ENCODE measurements around the gene LSM8. TPM values are rescaled to one million over a fixed set of nuclear protein-coding genes. Genes with fewer than 3 reads are reported as not detected.

LSM8 gene
- polyA plus RNA-seq, 4 donors, result 15.9 to 45.2 (median 31.8) TPM

DNA sequence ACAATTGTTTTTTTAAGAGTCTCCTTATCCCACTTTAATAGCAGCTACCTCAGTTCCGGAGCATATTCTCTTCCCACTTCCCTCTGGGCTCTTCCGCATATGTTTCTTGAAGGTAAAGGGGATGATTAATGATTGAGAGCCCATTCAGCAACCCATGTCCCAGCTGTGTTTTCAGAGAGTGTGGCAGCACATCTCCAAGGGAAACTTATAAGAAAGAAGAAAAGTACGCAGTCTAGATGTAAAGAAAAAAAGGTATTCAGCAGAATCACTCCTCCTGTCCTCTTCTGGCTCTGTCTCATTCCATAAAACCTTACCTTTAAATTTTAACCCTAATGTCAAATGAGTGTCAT, 30.8 kb downstream of the LSM8 start:
- Histone ChIP-seq H3K36me3 (ENCODE audit: control insufficient read depth in 3 of 3, insufficient read depth in 2 of 3, low read depth in 1 of 3, low read length in 3 of 3) (no peaks in the 10 kb centered on the region), H3K4me1 (ENCODE audit: control insufficient read depth in 3 of 3, insufficient read depth in 2 of 3, low read depth in 1 of 3, low read length in 2 of 3) (no peaks in the 10 kb centered on the region), H3K27ac (ENCODE audit: low read depth in 1 of 3, low read length in 2 of 3) (peak overlapping the region in 1 of 3 donors; percentile 48), H3K27me3 (ENCODE audit: control insufficient read depth in 3 of 3, insufficient read depth in 3 of 3, low read length in 3 of 3) (peaks cover 0 to 4% (median 0%) of the 10 kb centered on the region in 3 donors), H3K9me3 (ENCODE audit: control insufficient read depth in 2 of 2, insufficient read depth in 1 of 2, low read depth in 1 of 2, low read length in 1 of 2) (no peaks in the 10 kb centered on the region), H3K4me3 (ENCODE audit: low read depth in 1 of 3, low read length in 3 of 3) (peak overlapping the region in 2 of 3 donors; percentile 36 to 76)
- no peak for FAIRE-seq
- DNase-seq, result no peak
- 38 to 54% (median 51%) methylated on average over 3 of the region's 3 CpGs for WGBS, 3 donors

DNA sequence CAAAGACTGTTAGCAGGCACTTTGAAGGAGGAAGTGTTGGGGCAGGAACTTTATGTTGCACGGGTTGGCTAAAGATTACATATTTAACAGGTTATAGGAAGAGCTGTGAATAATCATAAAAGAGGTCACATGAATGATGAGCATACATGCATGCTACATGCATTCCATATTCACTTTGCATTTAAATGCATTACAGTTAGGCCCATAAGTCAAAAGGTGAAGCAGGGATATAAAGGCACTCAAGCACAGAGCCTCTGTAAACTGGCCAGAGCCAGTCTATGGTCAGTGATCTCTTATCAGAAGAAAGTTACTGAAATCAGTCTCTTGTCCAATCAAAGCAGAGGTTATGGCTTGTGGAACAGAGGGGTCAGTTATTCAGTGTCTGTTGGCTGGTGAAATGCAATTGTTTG, 33.3 kb downstream of the LSM8 start:
- DNase-seq, result no peak

DNA sequence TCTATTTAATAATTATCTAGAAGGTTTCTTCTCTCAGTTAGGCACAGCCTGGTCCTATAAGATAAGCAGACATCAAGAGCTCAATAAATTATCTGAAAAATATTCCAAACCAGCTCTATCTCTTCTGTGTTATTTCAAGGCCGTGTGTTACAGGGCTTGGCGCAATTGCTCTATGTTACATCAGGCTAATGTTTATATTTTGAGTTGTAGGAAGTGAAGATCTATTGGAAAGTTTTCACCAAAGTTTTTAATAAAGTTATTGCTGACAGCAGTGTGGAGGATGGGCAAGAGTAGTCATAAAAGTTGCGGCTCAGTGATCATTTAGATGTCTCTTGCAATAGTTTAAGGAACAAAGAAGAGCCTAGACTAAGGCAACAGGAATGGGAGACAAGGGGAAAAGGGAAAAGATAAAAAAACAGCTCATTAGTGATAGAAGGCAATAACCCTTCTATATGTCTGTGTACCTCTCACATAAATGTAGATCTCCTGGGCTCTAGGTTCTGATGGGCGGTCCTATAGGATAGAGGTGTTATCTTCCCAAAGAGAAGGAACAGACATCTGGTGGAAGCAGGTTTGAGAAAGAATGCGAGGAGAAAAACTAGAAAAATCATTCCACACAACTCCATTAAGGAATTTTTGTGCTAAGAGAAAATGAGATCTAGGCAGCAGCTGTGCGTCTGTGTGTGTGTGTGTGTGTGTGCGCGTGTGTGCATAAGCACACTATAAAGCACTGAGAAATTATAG, 34.6 kb downstream of the LSM8 start:
- no peak overlapping the region for H3K27ac ChIP-seq (ENCODE audit: low read depth in 1 of 3, low read length in 2 of 3)
- DNase-seq (no peak), FAIRE-seq (no peak)
- peaks cover 0 to 4% (median 0%) of the 10 kb centered on the region in 3 donors for H3K27me3 ChIP-seq (ENCODE audit: control insufficient read depth in 3 of 3, insufficient read depth in 3 of 3, low read length in 3 of 3)
- no peaks in the 10 kb centered on the region for H3K4me1 ChIP-seq (ENCODE audit: control insufficient read depth in 3 of 3, insufficient read depth in 2 of 3, low read depth in 1 of 3, low read length in 2 of 3)
- H3K36me3 ChIP-seq (ENCODE audit: control insufficient read depth in 3 of 3, insufficient read depth in 2 of 3, low read depth in 1 of 3, low read length in 3 of 3), result no peaks in the 10 kb centered on the region
- no peaks in the 10 kb centered on the region for H3K9me3 ChIP-seq (ENCODE audit: control insufficient read depth in 2 of 2, insufficient read depth in 1 of 2, low read depth in 1 of 2, low read length in 1 of 2)
- WGBS, 3 donors, result 68 to 74% (median 68%) methylated on average over 8 of the region's 8 CpGs
- H3K4me3 ChIP-seq (ENCODE audit: low read depth in 1 of 3, low read length in 3 of 3), result no peak overlapping the region

More for the DNA sequence above, 33.3 kb downstream of the LSM8 start:
- H3K27me3 ChIP-seq (ENCODE audit: control insufficient read depth in 3 of 3, insufficient read depth in 3 of 3, low read length in 3 of 3), result peaks cover 0 to 4% (median 0%) of the 10 kb centered on the region in 3 donors
- no peak overlapping the region for H3K4me3 ChIP-seq (ENCODE audit: low read depth in 1 of 3, low read length in 3 of 3)
- no peak overlapping the region for H3K27ac ChIP-seq (ENCODE audit: low read depth in 1 of 3, low read length in 2 of 3)
- no peaks in the 10 kb centered on the region for H3K36me3 ChIP-seq (ENCODE audit: control insufficient read depth in 3 of 3, insufficient read depth in 2 of 3, low read depth in 1 of 3, low read length in 3 of 3)
- H3K4me1 ChIP-seq (ENCODE audit: control insufficient read depth in 3 of 3, insufficient read depth in 2 of 3, low read depth in 1 of 3, low read length in 2 of 3), result no peaks in the 10 kb centered on the region
- H3K9me3 ChIP-seq (ENCODE audit: control insufficient read depth in 2 of 2, insufficient read depth in 1 of 2, low read depth in 1 of 2, low read length in 1 of 2), result no peaks in the 10 kb centered on the region
- no peak for FAIRE-seq
- 17 to 39% (median 31%) methylated on average over 1 of the region's 1 CpG for WGBS, 3 donors

DNA sequence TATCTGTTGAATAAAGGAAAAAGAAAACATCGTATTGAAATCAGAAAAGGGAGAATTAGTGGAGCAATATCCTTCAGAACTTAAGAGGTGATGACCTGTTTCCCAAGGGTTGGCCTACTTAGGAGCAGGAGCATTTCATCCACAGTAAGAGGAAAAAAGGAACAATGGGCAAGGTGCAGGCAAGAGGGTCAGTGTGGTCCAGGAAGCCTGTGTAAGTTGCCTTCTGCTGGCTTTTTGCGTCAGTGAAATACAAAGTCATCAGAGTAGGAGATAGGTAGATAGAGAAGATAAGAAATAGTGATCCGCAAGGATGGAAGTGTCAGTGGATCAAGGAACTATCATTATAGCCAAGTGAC, 35.2 kb downstream of the LSM8 start:
- Histone ChIP-seq H3K27me3 (ENCODE audit: control insufficient read depth in 3 of 3, insufficient read depth in 3 of 3, low read length in 3 of 3) (peaks cover 0 to 4% (median 0%) of the 10 kb centered on the region in 3 donors), H3K4me3 (ENCODE audit: low read depth in 1 of 3, low read length in 3 of 3) (no peak overlapping the region), H3K36me3 (ENCODE audit: control insufficient read depth in 3 of 3, insufficient read depth in 2 of 3, low read depth in 1 of 3, low read length in 3 of 3) (no peaks in the 10 kb centered on the region), H3K9me3 (ENCODE audit: control insufficient read depth in 2 of 2, insufficient read depth in 1 of 2, low read depth in 1 of 2, low read length in 1 of 2) (no peaks in the 10 kb centered on the region), H3K27ac (ENCODE audit: low read depth in 1 of 3, low read length in 2 of 3) (no peak overlapping the region), H3K4me1 (ENCODE audit: control insufficient read depth in 3 of 3, insufficient read depth in 2 of 3, low read depth in 1 of 3, low read length in 2 of 3) (no peaks in the 10 kb centered on the region)
- DNase-seq (no peak), FAIRE-seq (no peak)
- 88 to 93% (median 92%) methylated on average over 3 of the region's 3 CpGs for WGBS, 3 donors

DNA sequence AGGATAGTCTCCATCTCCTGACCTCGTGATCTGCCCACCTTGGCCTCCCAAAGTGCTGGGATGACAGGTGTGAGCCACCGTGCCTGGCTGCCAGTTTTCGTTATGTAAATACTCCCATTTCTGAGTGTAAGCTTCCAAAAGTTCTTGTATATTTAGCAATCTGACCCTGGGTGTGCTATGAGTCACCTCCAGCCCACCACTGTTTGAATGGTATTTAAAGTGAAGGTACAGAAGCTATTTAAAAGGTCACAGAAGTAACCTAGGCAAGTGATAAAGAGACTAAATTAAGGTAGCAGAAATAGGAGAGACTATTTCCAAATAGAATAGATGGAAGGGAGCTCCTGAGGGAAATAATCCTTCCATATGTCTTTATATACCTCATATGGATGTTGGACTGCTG, 36.6 kb downstream of the LSM8 start:
- Histone ChIP-seq H3K36me3 (ENCODE audit: control insufficient read depth in 3 of 3, insufficient read depth in 2 of 3, low read depth in 1 of 3, low read length in 3 of 3) (no peaks in the 10 kb centered on the region), H3K27ac (ENCODE audit: low read depth in 1 of 3, low read length in 2 of 3) (no peak overlapping the region), H3K4me3 (ENCODE audit: low read depth in 1 of 3, low read length in 3 of 3) (no peak overlapping the region), H3K27me3 (ENCODE audit: control insufficient read depth in 3 of 3, insufficient read depth in 3 of 3, low read length in 3 of 3) (no peaks in the 10 kb centered on the region), H3K9me3 (ENCODE audit: control insufficient read depth in 2 of 2, insufficient read depth in 1 of 2, low read depth in 1 of 2, low read length in 1 of 2) (no peaks in the 10 kb centered on the region), H3K4me1 (ENCODE audit: control insufficient read depth in 3 of 3, insufficient read depth in 2 of 3, low read depth in 1 of 3, low read length in 2 of 3) (no peaks in the 10 kb centered on the region)
- no peak for FAIRE-seq
- no peak for DNase-seq
- 46 to 53% (median 49%) methylated on average over 3 of the region's 3 CpGs for WGBS, 3 donors

DNA sequence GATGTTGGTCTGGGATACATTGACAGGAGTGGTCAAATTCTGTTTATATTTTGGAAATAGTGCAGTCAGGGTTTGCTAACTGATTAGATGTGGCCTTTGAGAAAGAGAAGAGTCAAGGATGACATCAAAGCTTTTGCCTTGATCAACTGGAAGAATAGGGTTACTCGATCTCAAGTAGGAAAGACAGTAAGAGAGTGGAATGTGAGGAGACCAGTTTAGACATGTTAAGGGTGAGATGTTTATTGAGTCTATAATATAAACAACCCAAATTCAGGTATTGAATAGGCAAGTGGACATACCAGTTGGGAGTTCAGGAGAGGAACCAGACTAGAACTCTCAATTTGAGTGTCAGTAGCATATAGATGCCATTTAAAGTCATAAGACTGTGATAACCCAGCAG, 38.6 kb downstream of the LSM8 start:
- FAIRE-seq, result no peak
- H3K27ac ChIP-seq (ENCODE audit: low read depth in 1 of 3, low read length in 2 of 3), result no peak overlapping the region
- H3K4me1 ChIP-seq (ENCODE audit: control insufficient read depth in 3 of 3, insufficient read depth in 2 of 3, low read depth in 1 of 3, low read length in 2 of 3), result no peaks in the 10 kb centered on the region
- H3K36me3 ChIP-seq (ENCODE audit: control insufficient read depth in 3 of 3, insufficient read depth in 2 of 3, low read depth in 1 of 3, low read length in 3 of 3), result no peaks in the 10 kb centered on the region
- no peak for DNase-seq
- no peaks in the 10 kb centered on the region for H3K27me3 ChIP-seq (ENCODE audit: control insufficient read depth in 3 of 3, insufficient read depth in 3 of 3, low read length in 3 of 3)
- H3K9me3 ChIP-seq (ENCODE audit: control insufficient read depth in 2 of 2, insufficient read depth in 1 of 2, low read depth in 1 of 2, low read length in 1 of 2), result no peaks in the 10 kb centered on the region
- 77 to 98% (median 80%) methylated on average over 1 of the region's 1 CpG for WGBS, 3 donors
- no peak overlapping the region for H3K4me3 ChIP-seq (ENCODE audit: low read depth in 1 of 3, low read length in 3 of 3)

DNA sequence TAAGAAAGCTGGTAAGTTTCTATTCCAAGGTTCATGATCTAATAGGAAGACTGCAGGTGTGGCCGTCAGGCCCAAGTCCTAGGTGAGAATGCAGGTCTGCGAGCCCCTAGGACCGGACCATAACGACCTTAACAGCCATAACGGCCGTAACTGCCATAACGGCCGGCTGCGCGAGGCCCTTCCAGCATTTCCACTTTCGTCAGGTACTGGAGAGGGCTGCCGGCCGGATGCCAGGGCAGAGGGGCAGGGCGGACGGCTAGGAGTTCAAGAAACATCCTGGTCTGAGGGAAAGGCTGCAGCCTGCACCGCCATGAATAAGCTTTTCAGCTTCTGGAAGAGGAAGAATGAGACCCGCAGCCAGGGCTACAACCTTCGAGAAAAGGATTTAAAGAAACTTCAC, 40.6 kb downstream of the LSM8 start, which contains the start of gene ANKRD7:
TSS of gene ANKRD7 (plus strand) at position 184 of the 400 bp plus-strand sequence. CDS start at position 311, 127 bp downstream.
- Histone ChIP-seq H3K9me3 (ENCODE audit: control insufficient read depth in 2 of 2, insufficient read depth in 1 of 2, low read depth in 1 of 2, low read length in 1 of 2) (no peaks in the 10 kb centered on the region), H3K27me3 (ENCODE audit: control insufficient read depth in 3 of 3, insufficient read depth in 3 of 3, low read length in 3 of 3) (no peaks in the 10 kb centered on the region), H3K36me3 (ENCODE audit: control insufficient read depth in 3 of 3, insufficient read depth in 2 of 3, low read depth in 1 of 3, low read length in 3 of 3) (no peaks in the 10 kb centered on the region), H3K4me3 (ENCODE audit: low read depth in 1 of 3, low read length in 3 of 3) (no peak within 1 kb of the TSS), H3K4me1 (ENCODE audit: control insufficient read depth in 3 of 3, insufficient read depth in 2 of 3, low read depth in 1 of 3, low read length in 2 of 3) (no peaks in the 10 kb centered on the region), H3K27ac (ENCODE audit: low read depth in 1 of 3, low read length in 2 of 3) (no peak within 1 kb of the TSS)
- DNase-seq (no peak), FAIRE-seq (no peak)
- WGBS, 3 donors, result 92 to 95% (median 94%) methylated on average over 17 to 18 of the region's 18 CpGs

DNA sequence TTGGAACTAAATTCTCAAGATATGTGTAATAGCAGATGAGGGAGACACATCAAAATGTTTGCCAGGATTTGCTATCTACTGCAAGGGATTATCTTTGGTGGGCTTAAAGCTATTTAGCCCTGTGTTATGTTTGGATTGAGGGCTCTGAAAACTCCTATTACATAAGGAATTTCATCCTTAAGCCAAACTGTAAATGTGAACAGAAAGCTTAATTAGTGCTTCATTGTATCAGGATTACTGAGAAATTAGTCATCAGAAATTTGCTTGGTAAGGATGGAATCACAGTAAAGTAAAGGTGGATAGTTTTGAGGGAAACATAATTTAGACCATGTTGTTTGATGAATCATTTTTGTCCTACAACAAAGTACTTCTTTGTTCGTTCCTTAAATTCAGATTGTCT, 48.9 kb downstream of the LSM8 start:
- Histone ChIP-seq H3K27me3 (ENCODE audit: control insufficient read depth in 3 of 3, insufficient read depth in 3 of 3, low read length in 3 of 3) (no peaks in the 10 kb centered on the region), H3K36me3 (ENCODE audit: control insufficient read depth in 3 of 3, insufficient read depth in 2 of 3, low read depth in 1 of 3, low read length in 3 of 3) (no peaks in the 10 kb centered on the region), H3K4me3 (ENCODE audit: low read depth in 1 of 3, low read length in 3 of 3) (no peak overlapping the region), H3K9me3 (ENCODE audit: control insufficient read depth in 2 of 2, insufficient read depth in 1 of 2, low read depth in 1 of 2, low read length in 1 of 2) (no peaks in the 10 kb centered on the region), H3K27ac (ENCODE audit: low read depth in 1 of 3, low read length in 2 of 3) (no peak overlapping the region), H3K4me1 (ENCODE audit: control insufficient read depth in 3 of 3, insufficient read depth in 2 of 3, low read depth in 1 of 3, low read length in 2 of 3) (no peaks in the 10 kb centered on the region)
- DNase-seq, result no peak
- no peak for FAIRE-seq
- WGBS, 3 donors, result 61 to 79% (median 79%) methylated on average over 1 of the region's 1 CpG

DNA sequence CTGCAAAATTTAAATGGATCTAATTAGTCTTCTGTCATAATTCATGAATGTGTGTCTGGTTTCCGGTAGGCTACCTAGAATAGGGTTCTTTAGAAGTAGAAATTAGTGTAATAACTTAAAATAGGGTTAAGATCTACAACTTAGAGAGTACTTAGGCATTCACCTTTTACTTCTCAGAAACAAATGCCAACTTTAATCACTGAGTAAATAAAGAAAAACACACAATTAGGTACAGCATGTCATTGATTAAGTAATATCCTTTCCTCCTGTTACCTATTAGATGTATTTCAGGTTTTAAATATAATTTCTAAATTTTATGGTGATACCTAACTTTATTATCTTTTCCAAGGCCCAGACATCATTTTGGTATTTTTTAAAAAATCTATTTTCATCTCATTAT, 49.8 kb downstream of the LSM8 start:
- DNase-seq (no peak), FAIRE-seq (no peak)
- Histone ChIP-seq H3K27me3 (ENCODE audit: control insufficient read depth in 3 of 3, insufficient read depth in 3 of 3, low read length in 3 of 3) (no peaks in the 10 kb centered on the region), H3K9me3 (ENCODE audit: control insufficient read depth in 2 of 2, insufficient read depth in 1 of 2, low read depth in 1 of 2, low read length in 1 of 2) (no peaks in the 10 kb centered on the region), H3K4me3 (ENCODE audit: low read depth in 1 of 3, low read length in 3 of 3) (no peak overlapping the region), H3K27ac (ENCODE audit: low read depth in 1 of 3, low read length in 2 of 3) (no peak overlapping the region), H3K4me1 (ENCODE audit: control insufficient read depth in 3 of 3, insufficient read depth in 2 of 3, low read depth in 1 of 3, low read length in 2 of 3) (no peaks in the 10 kb centered on the region), H3K36me3 (ENCODE audit: control insufficient read depth in 3 of 3, insufficient read depth in 2 of 3, low read depth in 1 of 3, low read length in 3 of 3) (no peaks in the 10 kb centered on the region)
- 89 to 94% (median 93%) methylated on average over 1 of the region's 1 CpG for WGBS, 3 donors
